ENCODE results near the gene IVD. TPM values are rescaled to one million over a fixed set of nuclear protein-coding genes. Genes with fewer than 3 reads are reported as not detected.

The IVD gene
- total and polyA plus RNA-seq, 9 of the 15 experiments (the other 6 are each of a cell fraction or from before 2014, with no cell fraction given): 0.15 to 4.5 (median 2.4) TPM

DNA sequence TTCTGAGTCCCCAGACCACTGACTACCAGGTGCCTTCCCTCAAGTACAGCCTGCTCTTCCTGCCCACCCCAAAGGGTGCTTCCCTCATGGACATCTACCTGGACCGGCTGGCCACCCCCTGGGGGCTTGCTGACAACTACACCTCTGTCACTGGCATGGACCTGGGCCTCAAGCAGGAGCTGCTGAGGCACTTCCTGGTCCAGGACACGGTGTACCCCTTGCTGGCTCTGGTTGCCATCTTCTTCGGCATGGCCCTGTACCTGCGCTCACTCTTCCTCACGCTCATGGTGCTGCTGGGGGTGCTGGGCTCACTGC is 38.3 kb upstream of the IVD start:
- Histone ChIP-seq H4K20me1 (replicated peaks; ENCODE audit: control insufficient read depth, insufficient read depth, low read length) (no peaks in the 10 kb centered on the region), H3K4me2 (ENCODE audit: insufficient read depth, low read length) (0 out of 2 replicates have a peak overlapping the region, but pooled peaks have one; percentile 54), H3K4me1 (replicated peaks in 1 of 2; ENCODE audit: control insufficient read depth in 2 of 2, insufficient read depth in 2 of 2, low read length in 2 of 2) (peaks cover 9 to 47% of the 10 kb centered on the region in 2 experiments), H3K9ac (ENCODE audit: insufficient read depth in 1 of 2, low read depth in 2 of 2, low read length in 2 of 2) (no peak overlapping the region), H3K27me3 (ENCODE audit: control insufficient read depth in 2 of 2, insufficient read depth in 2 of 2, low read length in 2 of 2) (peaks cover 0 to 16% of the 10 kb centered on the region in 2 experiments; a peak in 3 of 5 replicates), H3K9me3 (replicated peaks; ENCODE audit: control insufficient read depth, insufficient read depth, low read depth, low read length) (no peaks in the 10 kb centered on the region), H3K27ac (ENCODE audit: extremely low read depth, low read depth, low read length) (no peak overlapping the region), H3K36me3 (ENCODE audit: control insufficient read depth, insufficient read depth, low read length) (no peaks in the 10 kb centered on the region), H3K79me2 (ENCODE audit: control insufficient read depth, insufficient read depth, low read length) (no peaks in the 10 kb centered on the region), H3K4me3 (no peak overlapping the region), H3K9me1 (ENCODE audit: control insufficient read depth, insufficient read depth, low read length) (no peaks in the 10 kb centered on the region), H2AFZ (ENCODE audit: low read depth, low read length) (peak overlapping the region; percentile 100; the same call in 1 of the 2 replicates)
- ChIA-PET POLR2A (no interaction called here), CTCF (ENCODE audit: low intra/inter-chr PET ratio) (interaction anchor here (1.1 to 3.6 kb wide), 3 partner anchors 23 to 153 kb away, joined by 3 to 23 read pairs (median 7); no protein-coding TSS in a partner anchor)
- BruUV-seq (replicated peaks): no TSS peak
- no peak for FAIRE-seq
- intact Hi-C loops (cut with micrococcal nuclease): no loop called here
- TF ChIP-seq ZNF263 (CRISPR knock-in tag; IDR thresholded peaks at IDR 0.05; ENCODE audit: borderline replicate concordance) (no peak), ZKSCAN3 (CRISPR knock-in tag; IDR thresholded peaks at IDR 0.05) (no peak), CHD4 (IDR thresholded peaks at IDR 0.05; ENCODE audit: insufficient read depth, insufficient replicate concordance, low read depth, low read length, poor library complexity, severe bottlenecking) (no peak), MCM7 (IDR thresholded peaks at IDR 0.05) (no peak), CCNT2 (IDR thresholded peaks at IDR 0.05; ENCODE audit: borderline replicate concordance, extremely low read depth, insufficient read length, low read depth, low read length) (no peak), HNRNPLL (IDR thresholded peaks at IDR 0.05; ENCODE audit: low read depth, low read length, poor library complexity, severe bottlenecking) (no peak), NR3C1 (CRISPR knock-in tag; IDR thresholded peaks at IDR 0.05) (no peak), CXXC5 (CRISPR knock-in tag; IDR thresholded peaks at IDR 0.05) (no peak)
- TF ChIP-seq, protein P1, sequence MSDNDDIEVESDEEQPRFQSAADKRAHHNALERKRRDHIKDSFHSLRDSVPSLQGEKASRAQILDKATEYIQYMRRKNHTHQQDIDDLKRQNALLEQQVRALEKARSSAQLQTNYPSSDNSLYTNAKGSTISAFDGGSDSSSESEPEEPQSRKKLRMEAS (CRISPR knock-in tag; IDR thresholded peaks at IDR 0.05): no peak; the same call in 1 of the 2 replicates
- TF ChIP-seq, protein P2, sequence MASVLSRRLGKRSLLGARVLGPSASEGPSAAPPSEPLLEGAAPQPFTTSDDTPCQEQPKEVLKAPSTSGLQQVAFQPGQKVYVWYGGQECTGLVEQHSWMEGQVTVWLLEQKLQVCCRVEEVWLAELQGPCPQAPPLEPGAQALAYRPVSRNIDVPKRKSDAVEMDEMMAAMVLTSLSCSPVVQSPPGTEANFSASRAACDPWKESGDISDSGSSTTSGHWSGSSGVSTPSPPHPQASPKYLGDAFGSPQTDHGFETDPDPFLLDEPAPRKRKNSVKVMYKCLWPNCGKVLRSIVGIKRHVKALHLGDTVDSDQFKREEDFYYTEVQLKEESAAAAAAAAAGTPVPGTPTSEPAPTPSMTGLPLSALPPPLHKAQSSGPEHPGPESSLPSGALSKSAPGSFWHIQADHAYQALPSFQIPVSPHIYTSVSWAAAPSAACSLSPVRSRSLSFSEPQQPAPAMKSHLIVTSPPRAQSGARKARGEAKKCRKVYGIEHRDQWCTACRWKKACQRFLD (CRISPR knock-in tag; IDR thresholded peaks at IDR 0.05): no peak
- TF ChIP-seq, protein P3, sequence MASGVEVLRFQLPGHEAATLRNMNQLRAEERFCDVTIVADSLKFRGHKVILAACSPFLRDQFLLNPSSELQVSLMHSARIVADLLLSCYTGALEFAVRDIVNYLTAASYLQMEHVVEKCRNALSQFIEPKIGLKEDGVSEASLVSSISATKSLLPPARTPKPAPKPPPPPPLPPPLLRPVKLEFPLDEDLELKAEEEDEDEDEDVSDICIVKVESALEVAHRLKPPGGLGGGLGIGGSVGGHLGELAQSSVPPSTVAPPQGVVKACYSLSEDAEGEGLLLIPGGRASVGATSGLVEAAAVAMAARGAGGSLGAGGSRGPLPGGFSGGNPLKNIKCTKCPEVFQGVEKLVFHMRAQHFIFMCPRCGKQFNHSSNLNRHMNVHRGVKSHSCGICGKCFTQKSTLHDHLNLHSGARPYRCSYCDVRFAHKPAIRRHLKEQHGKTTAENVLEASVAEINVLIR (CRISPR knock-in tag; IDR thresholded peaks at IDR 0.05): no peak
- in situ Hi-C loops (cut with MboI): no loop called here
- no peak for ATAC-seq
- WGBS (ENCODE audit: insufficient coverage, low coverage, missing lambda C conversion rate): 50% methylated on average over 5 of the region's 5 CpGs
- no peak for DNase-seq (ENCODE audit: extremely low read depth in 1 of 4, low spot score in 3 of 4)
